GM19351 (cell line): ENCODE measurements around the gene SYT14.
"Not testable (repeated sequence)": the region's sequence is repeated elsewhere in the genome, so short reads cannot be mapped to it uniquely, and the experiment has no call there.

Source experiments
- ATAC-seq: cut with Tn5 transposase; IDR thresholded peaks from one replicate; pipeline ENCODE4 v1.9.1; 2021; ENCODE audit warnings: mild to moderate bottlenecking, moderate library complexity; ENCODE audit not compliant: unreplicated experiment

SYT14 gene

DNA sequence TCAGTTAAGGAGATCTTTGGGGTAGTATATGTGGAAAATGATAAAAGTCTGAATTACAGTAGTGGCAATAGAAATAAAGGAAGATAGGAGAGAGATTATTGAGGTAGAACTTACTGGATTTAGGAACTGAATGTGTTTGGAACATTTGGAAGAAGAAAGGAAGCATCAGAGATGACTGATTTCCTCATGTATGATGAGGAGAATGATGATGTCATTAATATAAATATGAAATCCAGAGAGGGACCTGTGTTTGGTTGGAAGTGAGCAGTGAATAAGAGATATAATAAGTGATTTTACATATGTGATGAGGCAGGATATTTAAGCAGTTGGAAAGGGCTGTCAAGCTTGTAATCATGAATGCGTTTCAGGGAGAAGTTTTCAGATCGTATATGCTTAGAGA lies 86.3 kb downstream of the SYT14 start:
- no peak for ATAC-seq

DNA sequence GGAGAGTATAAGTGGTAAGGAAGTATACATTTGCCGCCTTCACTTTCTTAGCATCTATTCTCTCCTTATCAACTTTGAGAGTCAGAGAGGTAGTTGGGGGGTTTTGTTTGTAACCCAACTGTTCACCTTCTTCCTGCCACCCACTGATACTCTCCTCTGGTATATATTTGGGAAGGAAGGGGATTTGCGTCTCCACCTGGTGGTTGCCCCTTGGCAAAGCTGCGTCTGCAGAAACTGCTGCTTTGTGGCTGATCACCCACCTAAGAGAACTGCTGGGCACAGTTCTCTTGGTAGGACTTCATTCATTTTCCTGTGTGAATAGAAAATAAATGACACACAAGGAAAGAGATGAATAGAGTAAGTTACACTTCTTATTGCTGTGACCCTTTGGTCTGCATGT lies 87.0 kb downstream of the SYT14 start:
- no peak for ATAC-seq

DNA sequence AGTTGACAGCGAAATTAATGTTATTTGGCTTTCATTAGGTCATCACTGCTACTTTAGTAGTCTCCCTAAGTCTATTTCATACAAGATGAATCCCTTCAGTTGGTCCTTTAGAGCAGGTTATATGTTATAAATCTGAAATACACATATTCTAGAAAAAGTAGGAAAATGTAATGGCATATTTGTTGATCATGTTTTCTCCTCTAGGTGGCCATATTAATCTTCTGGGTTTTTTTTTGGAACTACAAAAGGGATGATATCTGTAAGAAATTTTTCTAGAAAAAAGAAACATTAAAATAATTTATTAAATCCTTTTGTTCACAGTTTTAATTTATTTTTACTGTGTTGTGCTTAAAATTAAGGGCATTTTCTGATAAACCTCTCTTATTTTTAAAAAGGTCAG lies 87.9 kb downstream of the SYT14 start:
- ATAC-seq = no peak

DNA sequence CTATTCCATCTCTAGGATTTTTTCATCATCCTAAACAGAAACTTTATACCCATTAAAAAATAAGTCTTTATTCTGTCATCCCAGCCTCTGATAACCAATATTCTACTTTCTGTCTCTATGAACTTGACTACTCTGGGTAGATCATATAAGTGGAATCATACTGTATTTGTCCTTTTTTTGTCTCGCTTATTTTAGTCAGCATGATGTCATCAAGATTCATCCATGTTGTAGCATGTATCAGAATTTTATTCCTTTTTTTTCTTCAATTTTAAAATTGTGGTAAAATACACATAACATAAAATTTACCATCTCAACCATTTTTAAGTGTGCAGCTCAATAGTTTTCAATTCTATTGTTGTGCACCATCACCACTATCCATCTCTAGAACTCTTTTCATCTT lies 90.0 kb downstream of the SYT14 start:
- no peak for ATAC-seq

DNA sequence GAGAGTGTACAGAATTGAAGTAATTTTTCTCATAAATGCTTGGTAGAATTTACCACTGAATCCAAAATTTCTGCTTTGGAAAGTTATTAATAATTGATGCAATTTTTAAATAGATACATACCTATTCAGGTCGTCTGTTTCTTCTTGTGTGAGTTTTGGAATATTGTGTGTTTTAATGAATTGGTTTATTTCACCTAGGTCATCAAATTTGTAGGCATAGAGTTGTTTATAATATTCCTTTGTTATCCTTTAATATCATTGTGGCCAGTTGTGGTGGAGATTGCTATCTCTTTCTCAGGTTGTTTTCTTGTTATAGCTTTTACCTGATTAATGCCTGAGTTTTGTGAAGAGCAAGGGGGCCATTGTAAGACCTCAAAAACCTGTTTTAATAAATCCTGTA lies 93.5 kb downstream of the SYT14 start:
- no peak for ATAC-seq

DNA sequence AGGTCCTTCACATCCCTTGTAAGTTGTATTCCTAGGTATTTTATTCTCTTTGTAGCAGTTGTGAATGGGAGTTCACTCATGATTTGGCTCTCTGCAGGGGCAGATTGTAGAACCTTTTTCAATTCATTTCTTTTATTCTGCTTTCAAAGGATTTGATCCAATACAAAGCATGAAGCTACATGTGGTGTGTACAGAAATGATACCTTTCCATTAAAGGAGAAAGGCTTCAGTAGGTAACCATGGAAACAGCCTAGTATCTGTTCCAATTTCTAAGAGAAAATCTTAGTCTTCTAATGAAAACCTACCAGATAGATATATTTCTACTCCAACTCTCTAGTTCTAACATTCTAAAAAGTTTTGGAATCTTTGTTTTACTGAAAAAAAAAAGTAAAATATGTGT lies 105.0 kb downstream of the SYT14 start:
- no peak for ATAC-seq

DNA sequence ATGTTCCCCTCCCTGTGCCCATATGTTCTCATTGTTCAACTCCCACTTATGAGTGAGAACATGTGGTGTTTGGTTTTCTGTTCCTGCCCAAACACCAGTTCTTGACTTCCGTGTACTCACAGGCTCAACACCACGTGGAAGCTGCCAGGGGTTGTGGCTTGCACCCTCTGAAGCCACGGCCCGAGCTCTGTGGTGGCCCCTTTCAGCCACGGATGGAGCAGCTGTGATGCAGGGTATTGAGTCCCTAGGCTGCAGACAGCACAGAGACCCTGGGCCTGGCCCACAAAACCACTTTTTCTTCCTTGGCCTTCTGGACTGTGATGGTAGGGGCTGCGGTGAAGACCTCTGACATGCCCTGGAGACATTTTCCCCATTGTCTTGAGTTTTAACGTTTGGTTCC lies 111.6 kb downstream of the SYT14 start:
- no peak for ATAC-seq

DNA sequence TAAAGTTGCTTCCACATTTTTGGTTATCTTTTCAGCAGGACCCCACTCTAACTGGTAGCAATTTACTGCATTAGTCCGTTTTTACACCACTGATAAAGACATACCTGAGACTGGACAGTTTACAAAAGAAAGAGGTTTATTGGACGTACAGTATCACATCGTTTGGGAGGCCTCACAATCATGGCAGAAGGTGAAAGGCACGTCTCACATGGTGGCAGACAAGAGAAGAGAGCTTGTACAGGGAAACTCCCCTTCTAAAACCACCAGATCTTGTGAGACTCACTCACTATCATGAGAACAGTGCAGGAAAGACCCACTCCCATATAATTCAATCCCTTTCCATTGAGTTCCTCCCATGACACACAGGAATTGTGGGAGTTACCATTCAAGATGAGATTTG lies 112.5 kb downstream of the SYT14 start:
- ATAC-seq = not testable (repeated sequence)

DNA sequence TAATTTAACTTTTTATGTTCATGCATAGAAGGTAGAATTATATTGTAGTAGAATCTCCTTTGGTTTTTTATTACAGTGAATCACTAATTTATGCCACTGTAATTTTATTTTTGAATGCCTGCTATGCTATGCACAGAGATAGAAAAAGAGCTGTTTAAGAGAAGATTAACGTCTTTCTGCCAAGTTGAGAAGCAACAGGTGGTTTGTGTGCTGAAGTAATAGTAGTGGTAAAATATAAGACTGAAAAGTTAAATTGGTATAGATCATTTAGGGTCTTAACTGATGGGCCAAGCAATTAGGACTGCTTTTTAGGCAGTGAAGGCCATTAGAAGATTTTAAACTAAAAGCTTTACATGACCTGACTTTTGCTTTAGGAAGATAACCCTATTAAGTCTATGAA lies 115.1 kb downstream of the SYT14 start:
- ATAC-seq = no peak

DNA sequence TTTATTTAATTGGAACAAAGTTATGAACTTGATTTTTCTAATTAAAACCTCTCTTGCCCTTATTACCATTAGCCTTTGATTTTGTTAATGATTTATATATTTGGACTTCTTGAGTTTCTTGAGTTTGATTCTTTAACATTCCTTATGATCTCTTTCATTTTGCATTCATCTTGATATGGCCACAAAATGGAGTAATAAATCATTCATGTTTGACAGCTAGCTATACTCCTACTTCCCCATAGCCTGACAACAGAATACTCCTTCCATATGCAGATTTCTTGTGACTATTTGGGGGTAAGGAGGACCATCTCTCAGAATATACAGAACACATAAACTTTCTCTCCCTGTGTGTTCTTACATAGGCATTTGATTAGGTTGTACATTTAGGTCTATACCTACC lies 119.6 kb downstream of the SYT14 start:
- no peak for ATAC-seq

DNA sequence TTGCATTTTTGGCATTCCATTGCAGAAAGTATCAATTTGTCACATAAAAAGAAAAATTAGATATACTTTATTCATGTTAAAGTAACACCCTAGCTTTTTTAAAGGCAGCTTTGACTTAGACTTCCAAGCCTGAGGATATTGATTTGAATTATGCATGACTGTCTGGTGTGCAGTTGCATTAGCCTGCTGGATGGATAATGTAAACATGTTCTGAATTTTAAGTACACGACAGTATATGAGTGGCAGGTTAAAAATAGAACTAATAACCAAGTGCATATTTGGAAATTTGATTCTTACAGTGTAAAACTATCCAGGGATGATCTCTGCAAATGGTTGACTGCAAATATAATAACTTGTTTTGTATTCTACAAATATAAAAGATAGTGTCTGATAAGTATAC lies 124.0 kb downstream of the SYT14 start:
- no peak for ATAC-seq

DNA sequence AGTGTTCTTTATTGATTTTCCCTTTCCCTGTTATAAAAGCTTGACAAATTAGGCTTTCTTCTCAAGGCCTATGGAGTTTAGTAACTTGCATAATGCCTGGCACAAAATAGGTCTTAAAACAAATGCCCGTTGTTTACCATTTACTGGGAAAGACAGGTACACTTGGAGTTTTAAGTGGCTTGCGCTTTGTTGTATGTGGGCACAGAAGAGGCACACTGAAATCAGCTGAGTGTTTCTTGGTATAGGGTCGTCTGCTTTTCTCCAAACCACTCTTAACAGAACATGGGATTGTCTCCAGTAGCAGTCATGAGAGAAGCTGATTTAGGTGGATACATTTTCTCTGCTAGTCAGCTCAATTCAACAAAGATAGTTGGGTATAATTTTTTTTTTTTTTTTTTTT lies 132.5 kb downstream of the SYT14 start:
- no peak for ATAC-seq

DNA sequence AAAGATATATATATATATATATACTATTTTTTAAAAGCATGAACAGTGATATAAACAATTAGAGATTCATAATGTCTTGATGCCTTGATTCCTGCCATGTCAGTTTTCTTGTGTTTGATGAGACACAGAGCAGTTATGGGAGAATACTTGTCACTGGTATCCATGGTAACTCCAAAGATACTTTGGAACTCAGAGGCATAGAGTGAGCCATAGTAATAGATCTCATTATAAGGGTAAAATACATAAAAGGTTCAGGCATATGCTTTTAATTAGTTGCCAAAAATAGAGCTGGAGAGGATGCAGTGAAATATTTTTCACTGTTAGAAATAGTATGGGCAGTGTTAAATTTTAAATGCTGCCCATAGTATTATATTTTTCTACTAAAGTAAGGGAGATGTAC lies 134.1 kb downstream of the SYT14 start:
- no peak for ATAC-seq

DNA sequence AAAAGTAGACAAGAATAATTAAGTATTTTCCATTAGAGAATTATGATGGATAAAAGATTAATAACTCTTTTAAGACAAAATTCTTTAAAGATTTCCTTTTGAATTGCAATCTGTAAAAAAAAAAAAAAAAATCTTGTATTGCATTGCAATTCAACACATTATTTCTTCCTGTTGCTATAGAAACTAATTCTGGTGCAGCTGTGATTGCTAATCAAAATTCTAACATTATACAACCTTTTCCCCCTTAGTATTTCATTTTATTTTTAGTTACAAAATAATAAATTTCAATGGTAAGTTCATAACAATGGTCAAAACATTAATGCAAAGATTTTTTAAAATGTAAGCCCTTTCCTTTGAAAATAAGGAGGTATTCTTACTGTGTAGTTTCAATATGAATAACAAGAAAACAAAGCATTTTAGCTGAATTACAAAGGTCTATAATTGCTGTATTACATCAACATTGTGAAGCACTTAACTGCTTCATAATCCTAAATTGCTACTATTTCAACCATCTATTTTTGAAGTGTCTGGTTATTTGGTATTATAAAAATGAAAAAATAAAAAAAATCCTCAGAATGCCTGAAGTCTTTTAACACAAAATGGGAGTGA lies 135.0 kb downstream of the SYT14 start:
- no peak for ATAC-seq

DNA sequence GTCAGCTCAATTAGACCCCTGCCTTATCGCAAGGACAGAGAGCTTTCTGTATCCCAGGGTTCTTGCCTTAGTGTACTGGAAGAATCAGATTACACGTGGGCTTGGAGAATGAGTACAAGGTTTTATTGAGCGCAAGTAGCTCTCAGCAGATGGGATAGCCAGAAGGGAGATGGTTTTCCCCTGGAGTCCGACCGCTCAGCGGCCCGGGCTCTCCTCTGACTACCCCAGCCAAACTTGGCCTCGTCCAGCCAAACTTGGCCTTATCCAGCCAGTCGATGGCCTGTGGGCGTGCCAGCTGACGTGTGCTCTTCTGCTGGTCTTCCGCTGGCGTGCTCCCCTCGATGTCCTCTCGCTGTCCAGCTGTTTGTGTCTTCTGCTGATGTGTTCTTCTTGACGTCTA lies 136.9 kb downstream of the SYT14 start:
- ATAC-seq = no peak

DNA sequence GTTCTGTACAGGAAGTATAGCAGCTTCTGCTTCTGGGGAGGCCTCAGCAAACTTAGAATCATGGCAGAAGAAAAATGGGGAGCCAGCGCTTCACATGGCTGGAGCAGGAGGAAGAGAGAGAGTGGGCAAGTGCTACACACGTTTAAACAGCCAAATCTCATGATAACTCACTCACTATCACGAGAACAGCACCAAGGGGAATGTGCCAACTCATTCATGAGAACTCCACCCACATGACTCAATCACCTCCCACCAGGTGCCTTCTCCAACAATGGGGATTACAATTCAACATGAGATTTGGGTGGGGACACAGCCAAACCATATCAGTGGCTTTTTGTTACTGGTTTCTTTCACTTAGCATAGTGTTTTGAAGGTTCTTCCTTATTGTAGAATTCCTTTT lies 138.6 kb downstream of the SYT14 start:
- ATAC-seq = no peak

DNA sequence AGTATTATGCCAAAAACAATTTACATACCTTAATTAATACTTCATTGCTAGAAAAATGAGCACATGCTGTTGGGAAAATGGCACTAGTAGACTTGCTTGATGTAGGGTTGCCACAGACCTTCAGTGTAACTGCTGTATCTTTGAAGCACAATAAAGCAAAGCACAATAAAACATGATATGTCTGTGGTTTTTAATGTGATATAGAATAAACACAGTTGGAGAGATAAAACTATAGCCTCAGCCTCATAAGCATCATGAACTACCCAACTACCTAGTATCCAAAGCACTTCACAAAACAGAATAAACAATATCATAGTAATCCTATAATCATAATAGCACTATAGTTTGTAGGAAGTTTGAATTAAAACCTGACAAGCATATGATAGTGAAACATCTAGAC lies 143.5 kb downstream of the SYT14 start:
- ATAC-seq = no peak

DNA sequence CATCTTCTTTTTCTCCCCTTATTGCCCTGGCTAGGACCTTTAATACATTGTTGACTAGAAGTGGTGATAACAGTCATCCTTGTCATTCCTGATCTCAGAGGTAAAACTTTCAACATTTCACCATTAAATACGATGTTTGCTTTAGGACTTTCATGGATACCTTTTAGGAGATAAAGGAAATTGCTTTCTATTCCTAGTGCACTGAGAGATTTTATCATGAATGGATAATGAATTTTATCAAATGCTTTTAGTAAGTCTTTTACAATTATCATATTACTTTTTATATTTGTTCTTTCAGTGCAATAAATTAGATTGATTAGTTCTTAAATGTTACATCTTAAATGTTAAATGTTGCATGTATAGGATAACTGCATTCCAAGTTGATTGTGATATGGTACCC lies 147.3 kb downstream of the SYT14 start:
- no peak for ATAC-seq

DNA sequence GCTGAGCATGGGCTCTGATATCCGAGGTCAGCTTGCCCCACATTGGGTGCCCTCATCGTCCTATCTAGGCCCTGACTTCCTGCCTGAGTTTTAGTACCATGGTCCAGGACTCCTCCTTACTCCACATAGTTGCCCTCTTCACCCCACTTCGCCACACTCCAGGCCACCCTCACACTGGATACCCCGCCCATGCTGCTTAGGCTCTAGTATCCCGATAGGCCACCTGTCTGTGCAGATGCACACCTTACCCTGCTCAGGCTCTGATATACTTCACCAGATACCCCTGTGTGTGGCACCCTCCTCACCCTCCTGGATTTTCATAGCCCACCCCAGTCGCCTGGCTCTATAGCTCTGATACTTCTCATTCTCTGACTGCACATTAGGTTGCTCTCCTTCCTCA lies 149.0 kb downstream of the SYT14 start:
- ATAC-seq = no peak

DNA sequence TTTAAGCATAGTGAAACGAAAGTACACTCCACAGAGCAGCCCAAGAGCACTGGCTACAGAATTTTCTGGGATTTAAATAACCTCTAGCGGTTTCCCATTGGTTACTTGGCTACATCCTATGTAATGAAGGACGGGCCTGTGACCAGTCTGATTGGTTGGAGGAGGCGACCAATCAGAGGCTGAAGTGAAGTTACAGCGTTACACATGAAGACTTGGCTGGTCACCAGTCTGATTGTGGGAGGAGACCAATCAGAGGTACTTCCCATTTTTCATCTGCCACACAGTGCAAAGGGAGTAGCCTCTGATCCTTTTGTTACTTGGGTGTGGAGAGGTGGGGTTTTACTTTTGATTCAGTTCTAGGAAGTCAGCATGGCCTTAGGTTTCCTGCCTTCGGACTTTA lies 151.8 kb downstream of the SYT14 start:
- no peak for ATAC-seq

DNA sequence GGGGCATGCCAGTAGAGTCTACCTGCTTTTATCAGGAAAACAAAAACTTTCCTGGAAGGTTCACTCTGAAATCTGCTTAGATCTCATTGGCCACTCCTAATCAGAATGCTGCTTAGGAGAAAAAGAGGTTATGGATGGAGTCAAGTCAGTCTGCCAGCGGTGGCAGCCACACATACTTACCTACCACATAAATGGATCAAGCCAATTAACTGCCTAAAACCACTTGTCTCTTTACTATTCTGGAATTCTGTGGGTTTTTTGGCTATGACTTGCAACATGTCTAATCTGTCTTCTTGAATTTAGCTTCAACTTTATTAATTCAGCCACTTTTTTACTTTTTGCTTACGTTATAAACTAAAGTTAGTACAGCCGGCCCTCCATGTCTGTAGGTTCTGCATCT lies 154.3 kb downstream of the SYT14 start:
- no peak for ATAC-seq

DNA sequence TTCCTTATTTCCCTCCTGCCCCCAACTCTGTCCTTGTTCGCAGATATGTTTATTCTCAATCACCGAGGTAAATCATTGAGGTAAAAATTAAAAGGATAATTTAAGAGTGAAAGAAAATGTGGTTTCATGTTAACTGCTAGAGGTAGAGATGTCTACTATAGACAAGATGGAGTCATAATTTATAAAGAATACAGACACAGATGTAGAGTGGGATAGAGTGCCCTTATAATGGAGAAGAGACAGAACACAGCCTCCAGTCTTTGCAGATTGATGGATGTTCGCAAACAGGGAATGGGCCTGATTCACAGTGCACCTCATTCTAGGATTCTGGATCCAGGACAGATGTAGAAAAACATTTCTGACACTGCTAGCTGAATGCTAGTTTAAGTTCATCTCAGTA lies 155.4 kb downstream of the SYT14 start:
- ATAC-seq = no peak

DNA sequence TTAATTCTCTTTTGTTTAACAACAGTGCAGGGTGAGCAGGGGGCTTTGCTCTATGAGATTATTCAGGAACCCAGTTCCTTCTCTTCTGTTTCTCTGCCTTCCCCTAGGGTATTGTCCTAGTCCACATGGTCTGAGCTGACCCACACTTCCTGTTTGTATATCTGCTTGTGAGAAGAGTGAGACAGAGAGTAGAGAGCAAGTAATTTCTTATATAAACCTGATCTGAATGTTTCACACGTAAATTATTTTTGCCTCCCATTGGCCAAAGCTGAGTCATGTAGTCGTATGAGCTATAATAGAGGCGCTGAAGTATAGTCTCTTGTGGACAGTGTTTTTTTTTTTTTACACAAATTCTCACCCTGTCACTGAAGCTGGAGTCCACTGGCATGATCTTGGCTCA lies 160.3 kb downstream of the SYT14 start:
- ATAC-seq = no peak

DNA sequence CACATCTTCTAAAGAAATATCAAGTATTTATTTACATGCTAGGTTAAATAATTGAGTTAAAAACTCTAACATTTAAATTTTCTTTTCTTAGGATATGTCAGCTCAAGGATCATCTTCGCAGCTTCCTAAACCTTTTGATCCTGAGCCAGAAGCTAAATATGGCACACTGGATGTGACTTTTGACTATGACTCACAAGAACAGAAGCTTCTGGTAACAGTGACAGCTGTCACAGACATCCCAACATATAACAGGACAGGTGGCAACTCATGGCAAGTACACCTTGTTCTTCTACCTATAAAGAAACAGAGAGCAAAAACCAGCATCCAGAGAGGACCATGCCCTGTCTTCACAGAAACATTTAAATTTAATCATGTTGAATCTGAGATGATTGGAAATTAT lies 161.9 kb downstream of the SYT14 start:
- ATAC-seq = no peak
